SU-DHL-6 (cell line): Measurements from ENCODE around the gene DUS3L.

ENCODE experiments used
- EZH2phosphoT487 ChIP-seq: fragments of 200-600 bp; sonication (generic), shearing (Covaris generic); conservative IDR thresholded peaks from 2 replicates; pipeline ENCODE4 v1.6.1; 2018; ENCODE audit warnings: mild to moderate bottlenecking, antibody characterized with exemption, low read length, moderate library complexity, mixed read lengths
- TF ChIP-seq, protein P1 (sequence below): fragments of 200-600 bp; sonication (generic); IDR thresholded peaks from one replicate; pipeline ENCODE4 v1.5.1; 2017; ENCODE audit warnings: antibody characterized with exemption, mild to moderate bottlenecking, low read length, moderate library complexity; ENCODE audit not compliant: insufficient read depth, poor library complexity, severe bottlenecking

DNA sequence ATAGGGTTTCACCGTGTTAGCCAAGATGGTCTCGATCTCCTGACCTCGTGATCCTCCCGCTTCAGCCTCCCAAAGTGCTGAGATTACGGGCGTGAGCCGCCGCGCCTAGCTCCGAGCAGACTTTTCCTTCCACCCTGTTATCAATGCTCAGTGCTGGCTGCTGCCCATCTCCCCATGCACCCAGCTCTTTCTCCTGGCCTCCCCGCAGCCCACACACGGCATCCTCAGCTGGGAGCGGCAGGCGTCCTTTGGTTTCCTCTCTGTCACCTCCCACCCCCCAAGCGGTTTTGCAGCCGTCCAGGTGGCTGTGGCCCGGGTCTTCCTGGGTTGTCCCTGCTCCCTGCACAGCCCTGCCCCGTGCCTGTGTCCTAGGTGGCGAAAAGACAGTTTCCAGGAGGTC lies 18.5 kb downstream of the DUS3L start:
- TF ChIP-seq, protein P1, sequence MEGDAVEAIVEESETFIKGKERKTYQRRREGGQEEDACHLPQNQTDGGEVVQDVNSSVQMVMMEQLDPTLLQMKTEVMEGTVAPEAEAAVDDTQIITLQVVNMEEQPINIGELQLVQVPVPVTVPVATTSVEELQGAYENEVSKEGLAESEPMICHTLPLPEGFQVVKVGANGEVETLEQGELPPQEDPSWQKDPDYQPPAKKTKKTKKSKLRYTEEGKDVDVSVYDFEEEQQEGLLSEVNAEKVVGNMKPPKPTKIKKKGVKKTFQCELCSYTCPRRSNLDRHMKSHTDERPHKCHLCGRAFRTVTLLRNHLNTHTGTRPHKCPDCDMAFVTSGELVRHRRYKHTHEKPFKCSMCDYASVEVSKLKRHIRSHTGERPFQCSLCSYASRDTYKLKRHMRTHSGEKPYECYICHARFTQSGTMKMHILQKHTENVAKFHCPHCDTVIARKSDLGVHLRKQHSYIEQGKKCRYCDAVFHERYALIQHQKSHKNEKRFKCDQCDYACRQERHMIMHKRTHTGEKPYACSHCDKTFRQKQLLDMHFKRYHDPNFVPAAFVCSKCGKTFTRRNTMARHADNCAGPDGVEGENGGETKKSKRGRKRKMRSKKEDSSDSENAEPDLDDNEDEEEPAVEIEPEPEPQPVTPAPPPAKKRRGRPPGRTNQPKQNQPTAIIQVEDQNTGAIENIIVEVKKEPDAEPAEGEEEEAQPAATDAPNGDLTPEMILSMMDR = no peak
- TF ChIP-seq EZH2phosphoT487 = no peak
